ENCODE data around the gene CTNNA2.

CTNNA2 gene

GRCh38 chr2:79982445-79982844 is 469.6 kb downstream of the CTNNA2 start:
- no peak for DNase-seq (ENCODE audit: low spot score)

- no peak for DNase-seq (ENCODE audit: low spot score)
Observed at GRCh38 chr2:79984476-79984875, 471.6 kb downstream of the CTNNA2 start.

- DNase-seq (ENCODE audit: low spot score) = no peak
Observed at GRCh38 chr2:79985145-79985544, 472.3 kb downstream of the CTNNA2 start.

GRCh38 chr2:79985571-79985970 is 472.7 kb downstream of the CTNNA2 start:
- no peak for DNase-seq (ENCODE audit: low spot score)

GRCh38 chr2:79993144-79993543 is 480.3 kb downstream of the CTNNA2 start:
- DNase-seq (ENCODE audit: low spot score) = no peak

- no peak for DNase-seq (ENCODE audit: low spot score)
Observed at GRCh38 chr2:79994161-79994560, 481.3 kb downstream of the CTNNA2 start.

GRCh38 chr2:79994965-79995364 is 482.1 kb downstream of the CTNNA2 start:
- no peak for DNase-seq (ENCODE audit: low spot score)

GRCh38 chr2:79996709-79997108 is 483.9 kb downstream of the CTNNA2 start:
- DNase-seq (ENCODE audit: low spot score) = no peak

- DNase-seq (ENCODE audit: low spot score) = no peak
Observed at GRCh38 chr2:80001701-80002101, 488.9 kb downstream of the CTNNA2 start.

GRCh38 chr2:80002112-80002511 is 489.3 kb downstream of the CTNNA2 start:
- DNase-seq (ENCODE audit: low spot score) = no peak

- no peak for DNase-seq (ENCODE audit: low spot score)
Observed at GRCh38 chr2:80002568-80003157, 489.8 kb downstream of the CTNNA2 start.

GRCh38 chr2:80007777-80008503 is 495.1 kb downstream of the CTNNA2 start:
- DNase-seq (ENCODE audit: low spot score) = no peak

GRCh38 chr2:80008596-80008995 is 495.7 kb downstream of the CTNNA2 start:
- no peak for DNase-seq (ENCODE audit: low spot score)

- DNase-seq (ENCODE audit: low spot score) = no peak
Observed at GRCh38 chr2:80009211-80009610, 496.4 kb downstream of the CTNNA2 start.

- no peak for DNase-seq (ENCODE audit: low spot score)
Observed at GRCh38 chr2:80012061-80012460, 499.2 kb downstream of the CTNNA2 start.

- no peak for DNase-seq (ENCODE audit: low spot score)
Observed at GRCh38 chr2:80014637-80015036, 501.8 kb downstream of the CTNNA2 start.

- DNase-seq (ENCODE audit: low spot score) = no peak
Observed at GRCh38 chr2:80016171-80016570, 503.3 kb downstream of the CTNNA2 start.

- no peak for DNase-seq (ENCODE audit: low spot score)
Observed at GRCh38 chr2:80019571-80020460, 507.0 kb downstream of the CTNNA2 start.

- no peak for DNase-seq (ENCODE audit: low spot score)
Observed at GRCh38 chr2:80022018-80022417, 509.2 kb downstream of the CTNNA2 start.

GRCh38 chr2:80026040-80026729 is 513.3 kb downstream of the CTNNA2 start:
- DNase-seq (ENCODE audit: low spot score) = no peak

GRCh38 chr2:80028051-80028450 is 515.2 kb downstream of the CTNNA2 start:
- no peak for DNase-seq (ENCODE audit: low spot score)

GRCh38 chr2:80028584-80028983 is 515.7 kb downstream of the CTNNA2 start:
- no peak for DNase-seq (ENCODE audit: low spot score)
